Caco-2 (cell line): Measurements from ENCODE around the gene YJEFN3. TPM values are rescaled to one million over a fixed set of nuclear protein-coding genes. Genes with fewer than 3 reads are reported as not detected.

Experiments
- BruUV-seq: library from RNA; stranded (reverse); fragments of 400-500 nt; replicated peaks from 2 replicates; lab custom pipeline; 2021; lab: Mats Ljungman, UMichigan
- CTCF ChIA-PET: fragments of 300-600 bp; sonication (Branson Sonifier 250); formaldehyde crosslinking; loops from one replicate; lab custom pipeline; 2022; ENCODE audit warnings: antibody characterized with exemption; lab: Charles Lee
- POLR2A ChIA-PET: fragments of 300-600 bp; sonication (Branson Sonifier 250); formaldehyde crosslinking; loops from one replicate; lab custom pipeline; 2022; ENCODE audit warnings: antibody characterized with exemption; lab: Charles Lee
- DNase-seq, 2 experiments: peaks; one replicate each; pipeline versions ENCODE4 v3.0.0 to v3.0.0-alpha.2; 2020 to 2022
- H3K27me3 ChIP-seq: replicated peaks from 2 replicates; pipeline ENCODE4 v1.6.0; 2011; ENCODE audit warnings: low read length; ENCODE audit not compliant: control insufficient read depth, insufficient read depth
- H3K36me3 ChIP-seq: 2 replicates; pipeline ENCODE4 v1.5.1; 2011; ENCODE audit warnings: low read length; ENCODE audit not compliant: control insufficient read depth, insufficient read depth
- H3K4me1 ChIP-seq: fragments of 250-450 bp; sonication (Bioruptor Pico); 2 replicates; pipeline ENCODE4 v1.5.1; 2020; ENCODE audit warnings: mild to moderate bottlenecking
- H3K4me3 ChIP-seq: 2 replicates; pipeline ENCODE4 v1.5.1; 2011; ENCODE audit warnings: low read depth, mild to moderate bottlenecking, control low read depth, low read length
- H3K9me3 ChIP-seq: fragments of 250-450 bp; sonication (Bioruptor Pico); 2 replicates; pipeline ENCODE4 v1.5.1; 2020; ENCODE audit warnings: mild to moderate bottlenecking, moderate library complexity
- H3K27ac Mint-ChIP-seq: one replicate; pipeline ENCODE4 v1.8.0; 2022; ENCODE audit warnings: mixed read lengths; ENCODE audit not compliant: unreplicated experiment
- H3K27me3 Mint-ChIP-seq: one replicate; pipeline ENCODE4 v1.8.0; 2022; ENCODE audit warnings: mixed read lengths; ENCODE audit not compliant: insufficient read depth, unreplicated experiment
- H3K36me3 Mint-ChIP-seq: one replicate; pipeline ENCODE4 v1.8.0; 2022; ENCODE audit warnings: mild to moderate bottlenecking, mixed read lengths; ENCODE audit not compliant: insufficient read depth, unreplicated experiment
- H3K4me1 Mint-ChIP-seq: one replicate; pipeline ENCODE4 v1.8.0; 2022; ENCODE audit warnings: low read depth, mixed read lengths; ENCODE audit not compliant: unreplicated experiment
- H3K4me3 Mint-ChIP-seq: one replicate; pipeline ENCODE4 v1.8.0; 2022; ENCODE audit warnings: mild to moderate bottlenecking, moderate library complexity, mixed read lengths; ENCODE audit not compliant: unreplicated experiment
- H3K9me3 Mint-ChIP-seq: one replicate; pipeline ENCODE4 v1.8.0; 2022; ENCODE audit warnings: mixed read lengths; ENCODE audit not compliant: unreplicated experiment
- CTCF ChIP-seq, 2 experiments: fragments of 200-600 bp in 1 of 2; IDR thresholded peaks; 1 replicate in 1 of 2; 2 replicates in 1 of 2; pipeline versions ENCODE4 v1.5.1 to v1.8.0; 2011 to 2022; ENCODE audit warnings: antibody characterized with exemption in 1 of 2, control low read depth in 1 of 2, inconsistent platforms in 1 of 2, low read depth in 1 of 2, low read length in 1 of 2, mild to moderate bottlenecking in 1 of 2, moderate library complexity in 1 of 2; ENCODE audit not compliant: insufficient read depth in 1 of 2, severe bottlenecking in 1 of 2, unreplicated experiment in 1 of 2
- intact Hi-C: fragments of 100-400 bp; cut with micrococcal nuclease; formaldehyde crosslinking; loops from one replicate; pipeline ENCODE4 v1.10.0; 2022; ENCODE audit not compliant: unreplicated experiment
- total RNA-seq: library from RNA; stranded (reverse); gene quantifications from 2 replicates; pipeline ENCODE4 v1.2.3, GENCODE V29; 2022

The YJEFN3 gene
- total RNA-seq, 1 experiment from 2014 or later = 8.1 TPM

- CTCF ChIA-PET = no interaction called here
- POLR2A ChIA-PET = no interaction called here
- no peaks in the 10 kb centered on the region for H3K36me3 ChIP-seq
- no peak for DNase-seq
- H3K4me3 ChIP-seq = no peak overlapping the region
- H3K9me3 ChIP-seq = no peaks in the 10 kb centered on the region
- H3K4me1 ChIP-seq = no peaks in the 10 kb centered on the region
- Mint-ChIP-seq H3K4me1 (peaks cover 7% of the 10 kb centered on the region), H3K36me3 (peaks cover 9% of the 10 kb centered on the region), H3K27me3 (no peaks in the 10 kb centered on the region), H3K27ac (no peak overlapping the region), H3K9me3 (no peaks in the 10 kb centered on the region), H3K4me3 (no peak overlapping the region)
- no peaks in the 10 kb centered on the region for H3K27me3 ChIP-seq
- no TSS peak for BruUV-seq
- no peak for TF ChIP-seq CTCF (IDR thresholded peaks at IDR 0.05; ENCODE audit: insufficient read depth in 1 of 2, low read depth in 1 of 2, low read length in 1 of 2, severe bottlenecking in 1 of 2, unreplicated experiment in 1 of 2)
- intact Hi-C loops = no loop called here
Observed at GRCh38 chr19:19579533-19580361, 51.0 kb downstream of the YJEFN3 start.

DNA sequence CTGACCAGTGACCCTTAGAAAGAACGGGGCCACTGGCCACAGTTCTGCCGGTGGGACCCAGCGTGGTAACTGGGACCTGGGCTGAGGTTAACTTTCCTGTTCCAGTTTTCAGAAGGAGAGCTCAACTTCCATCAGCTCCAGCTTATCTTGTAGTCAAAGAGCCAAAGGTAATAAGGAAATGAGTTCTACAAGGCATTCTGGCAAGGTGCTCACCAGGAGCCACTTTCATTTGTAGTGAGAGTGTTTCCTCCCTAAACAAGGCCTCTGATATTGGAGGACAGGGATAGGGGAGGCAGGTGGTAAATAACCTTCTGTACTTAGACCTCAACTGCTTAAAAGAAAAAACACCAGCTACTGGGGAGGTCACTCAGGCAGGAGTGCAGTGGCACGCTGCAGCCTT lies 51.7 kb downstream of the YJEFN3 start:
- H3K4me1 Mint-ChIP-seq = peaks cover 6% of the 10 kb centered on the region

DNA sequence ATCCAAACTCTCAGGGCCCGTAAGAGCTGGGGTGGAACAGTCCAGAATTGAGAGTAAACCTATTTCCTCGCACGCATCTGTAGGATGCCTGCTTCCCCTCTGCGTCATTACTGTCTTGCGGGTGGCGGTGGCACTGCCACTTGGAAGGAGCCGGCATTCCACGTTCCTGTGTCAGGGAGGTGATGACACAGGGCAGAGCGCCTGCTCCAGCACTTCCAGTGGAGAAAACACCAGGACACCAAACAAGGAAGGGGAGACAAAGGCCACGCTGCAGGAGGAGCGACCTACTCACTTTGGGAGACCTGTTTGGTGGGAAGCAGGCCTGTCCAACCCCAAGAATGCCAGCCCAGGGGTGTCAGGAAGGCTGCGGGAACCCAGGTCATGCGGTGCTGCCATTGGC lies 52.7 kb downstream of the YJEFN3 start:
- H3K4me3 Mint-ChIP-seq = no peak overlapping the region
- no peaks in the 10 kb centered on the region for H3K9me3 ChIP-seq
- DNase-seq = no peak
- H3K4me1 Mint-ChIP-seq = peaks cover 7% of the 10 kb centered on the region
- H3K27me3 ChIP-seq = no peaks in the 10 kb centered on the region
- no TSS peak for BruUV-seq
- intact Hi-C loops = no loop called here
- no peaks in the 10 kb centered on the region for H3K36me3 ChIP-seq
- no peak overlapping the region for H3K4me3 ChIP-seq
- ChIA-PET POLR2A (no interaction called here), CTCF (no interaction called here)
- H3K36me3 Mint-ChIP-seq = no peaks in the 10 kb centered on the region
- no peaks in the 10 kb centered on the region for H3K9me3 Mint-ChIP-seq
- H3K27me3 Mint-ChIP-seq = no peaks in the 10 kb centered on the region
- no peak overlapping the region for H3K27ac Mint-ChIP-seq
- TF ChIP-seq CTCF (IDR thresholded peaks at IDR 0.05; ENCODE audit: insufficient read depth in 1 of 2, low read depth in 1 of 2, low read length in 1 of 2, severe bottlenecking in 1 of 2, unreplicated experiment in 1 of 2) = no peak
- H3K4me1 ChIP-seq = no peaks in the 10 kb centered on the region

More for the DNA sequence above, 51.7 kb downstream of the YJEFN3 start:
- Histone ChIP-seq H3K36me3 (no peaks in the 10 kb centered on the region), H3K4me3 (no peak overlapping the region), H3K4me1 (no peaks in the 10 kb centered on the region), H3K9me3 (no peaks in the 10 kb centered on the region), H3K27me3 (no peaks in the 10 kb centered on the region)
- Mint-ChIP-seq H3K27ac (no peak overlapping the region), H3K4me3 (no peak overlapping the region), H3K27me3 (no peaks in the 10 kb centered on the region), H3K9me3 (no peaks in the 10 kb centered on the region), H3K36me3 (peaks cover 7% of the 10 kb centered on the region)
- DNase-seq = no peak
- no peak for TF ChIP-seq CTCF (IDR thresholded peaks at IDR 0.05; ENCODE audit: insufficient read depth in 1 of 2, low read depth in 1 of 2, low read length in 1 of 2, severe bottlenecking in 1 of 2, unreplicated experiment in 1 of 2)
- no TSS peak for BruUV-seq
- ChIA-PET CTCF (no interaction called here), POLR2A (no interaction called here)
- intact Hi-C loops = no loop called here
